HG03060 (cell line): ENCODE results near the gene SLC35E1.

Source experiments
- ATAC-seq: cut with Tn5 transposase; IDR thresholded peaks from one replicate; pipeline ENCODE4 v1.9.1; 2021; ENCODE audit warnings: low read depth, moderate number of reproducible peaks; ENCODE audit not compliant: unreplicated experiment

Gene SLC35E1

GRCh38 chr19:16584248-16585093 lies 12.3 kb upstream of the SLC35E1 start:
- peak; percentile 27 for ATAC-seq

GRCh38 chr19:16582486-16583261 lies 10.5 kb upstream of the SLC35E1 start:
- ATAC-seq, result no peak

- ATAC-seq, result no peak
Observed at GRCh38 chr19:16581971-16582343, 9.7 kb upstream of the SLC35E1 start.

GRCh38 chr19:16581145-16581970 lies 9.1 kb upstream of the SLC35E1 start:
- ATAC-seq, result no peak

- no peak for ATAC-seq
Observed at GRCh38 chr19:16579381-16579780, 7.2 kb upstream of the SLC35E1 start.

GRCh38 chr19:16577531-16577985 lies 5.3 kb upstream of the SLC35E1 start:
- ATAC-seq, result no peak

GRCh38 chr19:16576690-16577530 lies 4.7 kb upstream of the SLC35E1 start:
- no peak for ATAC-seq

GRCh38 chr19:16575861-16576689 lies 3.9 kb upstream of the SLC35E1 start:
- ATAC-seq, result no peak

GRCh38 chr19:16575282-16575681 lies 3.1 kb upstream of the SLC35E1 start:
- no peak for ATAC-seq

GRCh38 chr19:16573925-16574324 lies 1.7 kb upstream of the SLC35E1 start:
- ATAC-seq, result no peak

GRCh38 chr19:16573296-16573695 lies 1.1 kb upstream of the SLC35E1 start:
- no peak for ATAC-seq

GRCh38 chr19:16571822-16572331 lies 338 bp downstream of the SLC35E1 start:
- ATAC-seq, result peak; percentile 16

GRCh38 chr19:16571283-16571682 lies 932 bp downstream of the SLC35E1 start:
- ATAC-seq, result no peak

GRCh38 chr19:16569609-16570320 lies 2.5 kb downstream of the SLC35E1 start:
- no peak for ATAC-seq

- no peak for ATAC-seq
Observed at GRCh38 chr19:16566702-16567101, 5.5 kb downstream of the SLC35E1 start.

- ATAC-seq, result no peak
Observed at GRCh38 chr19:16566161-16566560, 6.1 kb downstream of the SLC35E1 start.

GRCh38 chr19:16564842-16565241 lies 7.4 kb downstream of the SLC35E1 start:
- no peak for ATAC-seq

- ATAC-seq, result no peak
Observed at GRCh38 chr19:16562608-16563025, 9.6 kb downstream of the SLC35E1 start.
